OCI-LY7 (cell line): Measurements from ENCODE around the gene PFN4.

Experiments used
- EZH2phosphoT487 ChIP-seq: fragments of 200-600 bp; sonication (generic); IDR thresholded peaks from 2 replicates; pipeline ENCODE4 v1.6.1; 2018; ENCODE audit warnings: low read depth, borderline replicate concordance, mild to moderate bottlenecking, mixed run types, antibody characterized with exemption, low read length, moderate library complexity, mixed read lengths
- TF ChIP-seq, protein P1 (sequence below): fragments of 200-600 bp; sonication (generic); conservative IDR thresholded peaks from 2 replicates; pipeline ENCODE4 v1.5.1; 2014; ENCODE audit warnings: mild to moderate bottlenecking, antibody characterized with exemption, low read length, moderate library complexity, mixed read lengths

DNA sequence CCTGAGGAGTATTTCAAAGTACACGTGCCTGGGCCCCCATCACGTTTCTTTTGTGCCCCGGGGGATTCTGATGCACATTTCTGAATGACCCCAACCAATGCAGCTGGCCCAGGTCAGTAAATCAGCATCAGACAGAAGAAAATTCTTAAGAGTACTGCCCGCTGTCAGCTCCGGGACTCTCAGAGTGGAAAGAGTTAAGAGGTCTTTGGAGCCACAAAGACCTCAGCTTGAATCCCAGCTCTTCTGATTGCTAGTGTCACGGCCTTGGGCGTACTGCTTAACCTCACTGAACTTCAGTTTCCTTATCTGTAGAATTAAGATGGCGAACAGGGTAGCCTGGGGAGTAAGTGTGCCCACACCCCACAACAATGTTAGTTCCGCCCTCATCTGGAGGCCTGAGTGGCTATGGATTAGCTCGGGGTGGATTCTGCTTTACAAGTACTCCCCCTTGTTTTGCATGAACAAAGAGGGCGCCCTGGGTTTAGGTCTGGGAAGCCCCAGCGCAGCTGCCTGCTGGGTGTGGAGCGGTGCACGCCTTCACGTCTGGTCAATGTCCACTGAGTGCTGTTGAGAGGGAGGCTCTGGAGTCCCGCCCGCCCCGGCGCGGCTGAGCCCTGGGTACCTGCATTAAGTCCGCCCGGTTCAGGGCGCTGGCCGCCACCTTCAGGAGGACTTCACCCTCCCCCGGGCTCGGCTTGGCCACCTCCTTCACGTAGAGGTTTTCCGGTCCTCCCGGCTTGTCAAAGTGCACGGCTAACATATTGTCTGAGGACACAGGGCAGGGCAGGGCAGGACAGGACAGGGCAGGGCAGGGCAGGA, 39.4 kb downstream of the PFN4 start:
- TF ChIP-seq, protein P1, sequence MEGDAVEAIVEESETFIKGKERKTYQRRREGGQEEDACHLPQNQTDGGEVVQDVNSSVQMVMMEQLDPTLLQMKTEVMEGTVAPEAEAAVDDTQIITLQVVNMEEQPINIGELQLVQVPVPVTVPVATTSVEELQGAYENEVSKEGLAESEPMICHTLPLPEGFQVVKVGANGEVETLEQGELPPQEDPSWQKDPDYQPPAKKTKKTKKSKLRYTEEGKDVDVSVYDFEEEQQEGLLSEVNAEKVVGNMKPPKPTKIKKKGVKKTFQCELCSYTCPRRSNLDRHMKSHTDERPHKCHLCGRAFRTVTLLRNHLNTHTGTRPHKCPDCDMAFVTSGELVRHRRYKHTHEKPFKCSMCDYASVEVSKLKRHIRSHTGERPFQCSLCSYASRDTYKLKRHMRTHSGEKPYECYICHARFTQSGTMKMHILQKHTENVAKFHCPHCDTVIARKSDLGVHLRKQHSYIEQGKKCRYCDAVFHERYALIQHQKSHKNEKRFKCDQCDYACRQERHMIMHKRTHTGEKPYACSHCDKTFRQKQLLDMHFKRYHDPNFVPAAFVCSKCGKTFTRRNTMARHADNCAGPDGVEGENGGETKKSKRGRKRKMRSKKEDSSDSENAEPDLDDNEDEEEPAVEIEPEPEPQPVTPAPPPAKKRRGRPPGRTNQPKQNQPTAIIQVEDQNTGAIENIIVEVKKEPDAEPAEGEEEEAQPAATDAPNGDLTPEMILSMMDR: no peak
- TF ChIP-seq EZH2phosphoT487: no peak
